AG04450 (cell line): ENCODE data around the gene PRKD1. TPM values are rescaled to one million over a fixed set of nuclear protein-coding genes. Genes with fewer than 3 reads are reported as not detected.

ENCODE experiments used
- CTCF ChIA-PET: fragments of 300-600, 350-600 bp; formaldehyde crosslinking; extraction: SDS; loops from one replicate; lab custom pipeline; 2022; ENCODE audit warnings: antibody characterized with exemption, inconsistent platforms; lab: Charles Lee
- POLR2A ChIA-PET: fragments of 350-600 bp; formaldehyde crosslinking; extraction: SDS; loops from one replicate; lab custom pipeline; 2021; ENCODE audit warnings: antibody characterized with exemption, inconsistent platforms; lab: Yijun Ruan, JAX
- DNase-seq: peaks from one replicate; pipeline ENCODE4 v3.0.0-alpha.2; 2011; ENCODE audit warnings: low read depth, low spot score
- H3K27ac ChIP-seq: one replicate; pipeline ENCODE4 v1.5.1; 2012; ENCODE audit warnings: low read depth, low read length, control low read depth
- H3K27me3 ChIP-seq: one replicate; pipeline ENCODE4 v1.6.0; 2012; ENCODE audit warnings: low read length; ENCODE audit not compliant: control insufficient read depth, insufficient read depth
- H3K4me3 ChIP-seq: 2 replicates; pipeline ENCODE4 v1.5.1; 2011; ENCODE audit warnings: mild to moderate bottlenecking, low read depth, low read length, control low read depth
- H3K9me3 ChIP-seq: 2 replicates; pipeline ENCODE4 v1.5.1; 2012; ENCODE audit warnings: low read length; ENCODE audit not compliant: control insufficient read depth, insufficient read depth
- CTCF ChIP-seq: IDR thresholded peaks from 2 replicates; pipeline ENCODE4 v1.5.1; 2011; ENCODE audit warnings: low read depth, low read length, control low read depth, inconsistent platforms
- polyA plus RNA-seq: library from polyadenylated mRNA; depleted of rRNA; stranded (reverse); fragments of >200 nt; gene quantifications from 2 replicates; pipeline ENCODE4 v1.2.3, GENCODE V29; 2011

PRKD1 gene
- polyA plus RNA-seq, 1 experiment, result 24.5 TPM

GRCh38 chr14:29672831-29673230 is 254.8 kb downstream of the PRKD1 start:
- POLR2A ChIA-PET, result no interaction called here
- no peak for DNase-seq
- Histone ChIP-seq H3K9me3 (no peaks in the 10 kb centered on the region; the same call in 1 of the 2 replicates), H3K27me3 (no peaks in the 10 kb centered on the region), H3K27ac (no peak overlapping the region), H3K4me3 (no peak overlapping the region)
- no peak for TF ChIP-seq CTCF
- CTCF ChIA-PET, result no interaction called here

DNA sequence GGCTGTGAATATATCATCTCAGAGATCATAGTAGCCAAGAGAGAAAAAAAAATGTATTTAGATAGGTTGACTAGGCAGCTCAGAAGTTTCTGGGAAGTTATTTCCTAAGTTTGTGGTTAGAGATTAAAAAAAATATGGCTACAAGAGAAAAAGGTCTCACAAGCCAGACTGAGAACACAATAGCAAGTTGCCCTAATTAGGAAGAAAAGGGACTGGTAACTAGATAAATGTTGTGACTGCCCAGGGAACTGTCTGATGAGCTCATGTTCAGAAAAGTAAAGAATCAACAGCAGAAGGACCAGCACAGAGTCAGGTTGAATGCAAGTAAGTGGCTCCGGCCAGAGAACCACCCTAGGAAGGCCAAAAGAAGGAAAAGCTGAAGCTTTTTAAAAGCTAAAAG is 256.6 kb downstream of the PRKD1 start:
- CTCF ChIA-PET, result interaction anchor here (1.6 kb wide), 1 partner anchor 122 kb away, joined by 4 read pairs; no protein-coding TSS in a partner anchor
- TF ChIP-seq CTCF, result no peak
- POLR2A ChIA-PET, result no interaction called here
- H3K27me3 ChIP-seq, result no peaks in the 10 kb centered on the region
- no peak for DNase-seq
- no peak overlapping the region for H3K27ac ChIP-seq
- no peaks in the 10 kb centered on the region for H3K9me3 ChIP-seq
- H3K4me3 ChIP-seq, result no peak overlapping the region

GRCh38 chr14:29668201-29668600 is 259.4 kb downstream of the PRKD1 start:
- H3K27me3 ChIP-seq, result no peaks in the 10 kb centered on the region
- TF ChIP-seq CTCF, result no peak
- no peak overlapping the region for H3K27ac ChIP-seq
- no peak overlapping the region for H3K4me3 ChIP-seq
- ChIA-PET CTCF (no interaction called here), POLR2A (no interaction called here)
- no peak for DNase-seq
- no peaks in the 10 kb centered on the region for H3K9me3 ChIP-seq

GRCh38 chr14:29664515-29664914 is 263.1 kb downstream of the PRKD1 start:
- Histone ChIP-seq H3K9me3 (no peaks in the 10 kb centered on the region), H3K27me3 (no peaks in the 10 kb centered on the region), H3K4me3 (no peak overlapping the region), H3K27ac (no peak overlapping the region)
- no peak for DNase-seq
- no peak for TF ChIP-seq CTCF
- POLR2A ChIA-PET, result no interaction called here
- CTCF ChIA-PET, result interaction anchor here (1.7 kb wide), 1 partner anchor 550 kb away, joined by 4 read pairs; no protein-coding TSS in a partner anchor

- Histone ChIP-seq H3K27ac (no peak overlapping the region), H3K4me3 (no peak overlapping the region), H3K9me3 (no peaks in the 10 kb centered on the region), H3K27me3 (no peaks in the 10 kb centered on the region)
- TF ChIP-seq CTCF, result no peak
- no peak for DNase-seq
- CTCF ChIA-PET, result interaction anchor here (1.7 kb wide), 1 partner anchor 551 kb away, joined by 4 read pairs; no protein-coding TSS in a partner anchor
- POLR2A ChIA-PET, result no interaction called here
Measured at GRCh38 chr14:29663281-29663801, 264.3 kb downstream of the PRKD1 start.
